C4-2B (cell line): ENCODE measurements around the gene TFF1.

ENCODE experiments used
- CTCF ChIP-seq: fragments of 450-650 bp; conservative IDR thresholded peaks from 2 replicates; pipeline ENCODE4 v1.5.1; 2017; ENCODE audit warnings: mild to moderate bottlenecking
- ZFX ChIP-seq: fragments of 450-650 bp; IDR thresholded peaks from 2 replicates; pipeline ENCODE4 v1.6.1; 2017

- TF ChIP-seq CTCF (no peak), ZFX (no peak)
Observed at GRCh38 chr21:42317826-42318746, 48.2 kb downstream of the TFF1 start.
